NCI-H1092 (cell line): ENCODE results near the gene ATRIP.

Experiments used
- DNase-seq: peaks from one replicate; lab custom pipeline; 2025; lab: John Stamatoyannopoulos, UW

Gene ATRIP

GRCh38 chr3:48504051-48504946, 57.8 kb downstream of the ATRIP start, which contains the start of gene SHISA5:
TSS of gene SHISA5 (minus strand) at chr3:48504174. CDS start at chr3:48504094, 80 bp downstream.
- DNase-seq = no peak

DNA sequence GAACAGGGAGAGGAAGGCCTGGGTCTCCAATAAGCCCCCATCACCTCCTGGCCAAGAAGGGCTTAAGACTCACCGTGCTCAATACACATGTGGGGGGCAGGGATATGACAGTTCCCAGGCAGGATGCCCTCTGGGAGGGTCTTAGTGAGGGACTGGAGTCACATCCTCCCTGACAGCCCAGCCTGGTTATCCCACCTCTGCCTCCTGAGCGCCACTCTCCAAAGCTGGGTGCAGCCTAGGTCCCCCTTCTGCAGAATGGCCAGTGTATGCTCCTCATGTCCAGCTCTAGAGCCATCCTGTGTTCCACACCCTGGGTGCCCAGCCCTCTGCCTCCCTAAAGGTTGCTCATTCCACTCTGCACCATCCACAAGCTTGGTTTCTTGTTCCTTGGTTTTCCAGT, 58.6 kb downstream of the ATRIP start:
- DNase-seq = no peak

- no peak for DNase-seq
These were observed 59.5 kb downstream of the ATRIP start for GRCh38 chr3:48505968-48506504.

DNA sequence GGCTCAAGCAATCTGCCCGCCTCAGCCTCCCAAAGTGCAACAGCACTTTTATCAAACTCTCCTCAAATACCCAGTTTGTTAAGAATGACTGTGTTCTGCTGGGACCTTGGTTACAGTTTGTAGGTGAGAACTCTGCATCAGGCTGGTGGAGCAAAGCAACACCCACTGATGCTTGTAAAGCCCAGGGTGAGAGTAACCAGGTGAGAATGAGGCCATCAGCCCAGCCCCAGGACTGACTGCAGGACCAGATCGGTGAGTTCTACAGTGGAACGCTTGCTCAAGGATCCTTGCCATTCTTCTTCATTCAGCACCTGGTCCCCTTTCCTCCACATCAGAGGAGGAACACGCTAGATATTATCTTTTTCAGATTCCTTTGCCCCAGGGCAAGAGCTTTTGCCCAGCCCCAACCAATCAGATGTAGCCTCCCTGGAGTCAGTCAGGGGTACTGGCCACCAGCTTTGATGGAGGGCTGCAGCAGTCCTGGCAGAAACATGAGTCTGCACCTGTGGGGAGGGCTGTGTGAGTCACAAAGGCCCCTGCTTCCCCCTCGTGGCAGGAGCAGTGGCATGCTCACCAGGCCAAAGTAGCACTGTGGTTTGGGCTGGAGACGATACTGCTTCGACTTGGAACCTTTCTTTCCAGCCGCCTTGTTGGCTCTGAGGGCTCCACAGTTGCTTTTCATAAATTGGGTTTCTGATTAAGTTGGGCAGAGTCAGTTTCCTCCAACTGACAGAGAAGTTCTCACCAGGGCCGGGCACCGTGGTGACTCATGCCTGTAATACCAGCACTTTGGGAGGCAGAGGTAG, 60.9 kb downstream of the ATRIP start:
- no peak for DNase-seq

DNA sequence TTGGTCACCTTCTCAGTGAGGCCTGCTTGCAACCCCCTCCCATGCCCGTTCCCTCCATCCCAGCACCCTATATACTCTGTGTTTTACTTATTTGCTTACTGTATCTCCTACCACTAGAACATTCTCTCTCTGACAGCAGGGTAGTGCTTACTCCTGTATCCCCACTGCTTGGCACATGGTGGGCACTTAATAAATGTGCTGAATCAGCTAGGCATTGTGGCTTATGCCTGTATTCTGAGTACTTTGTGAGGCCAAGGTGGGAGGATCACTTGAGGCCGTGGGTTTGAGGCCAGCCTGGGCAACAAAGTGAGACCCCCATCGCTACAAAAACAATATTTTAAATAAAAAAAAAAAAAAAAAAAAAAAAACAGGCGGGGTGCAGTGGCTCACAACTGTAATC, 65.0 kb downstream of the ATRIP start:
- no peak for DNase-seq

DNA sequence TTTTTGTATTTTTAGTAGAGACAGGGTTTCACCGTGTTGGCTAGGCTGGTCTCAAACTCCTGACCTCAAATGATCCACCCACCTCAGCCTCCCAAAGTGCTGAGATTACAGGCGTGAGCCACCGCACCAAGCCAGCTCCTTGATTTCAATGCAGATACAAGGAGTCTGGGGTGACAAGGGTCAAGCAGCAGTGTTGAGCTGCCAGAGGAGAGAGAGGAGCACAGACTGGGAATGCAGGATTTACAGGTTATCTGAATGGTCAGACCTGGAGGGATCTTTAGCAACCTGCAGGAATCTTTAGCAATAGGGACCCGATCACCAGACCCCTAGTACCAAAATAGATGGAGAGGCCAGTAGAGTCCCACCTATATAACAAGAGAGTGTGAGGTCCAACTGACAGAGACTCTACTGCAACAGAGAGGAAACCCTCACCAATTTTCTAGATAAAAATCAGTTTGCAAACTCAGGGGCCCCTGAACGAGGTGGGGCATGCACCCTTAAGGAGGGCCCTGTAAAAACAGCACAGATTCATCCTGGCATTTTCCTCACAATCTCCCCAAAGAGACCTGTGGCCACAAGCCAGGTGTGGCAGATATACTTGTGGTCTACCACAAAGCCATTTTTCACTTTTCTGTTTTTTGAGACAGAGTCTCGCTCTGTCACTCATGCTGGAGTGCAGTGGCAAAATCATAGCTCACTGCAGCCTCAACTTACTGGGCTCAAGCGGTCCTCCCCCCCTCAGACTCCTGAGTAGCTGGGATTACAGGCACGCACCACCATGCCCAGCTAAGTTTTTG, 68.1 kb downstream of the ATRIP start:
- no peak for DNase-seq
